HG03064 (cell line): ENCODE results near the gene PHYKPL.
"Not testable (repeated sequence)": the region's sequence is repeated elsewhere in the genome, so short reads cannot be mapped to it uniquely, and the experiment has no call there.

ENCODE experiments used
- ATAC-seq: cut with Tn5 transposase; IDR thresholded peaks from one replicate; pipeline ENCODE4 v1.9.1; 2021; ENCODE audit warnings: low read depth; ENCODE audit not compliant: unreplicated experiment

PHYKPL gene

DNA sequence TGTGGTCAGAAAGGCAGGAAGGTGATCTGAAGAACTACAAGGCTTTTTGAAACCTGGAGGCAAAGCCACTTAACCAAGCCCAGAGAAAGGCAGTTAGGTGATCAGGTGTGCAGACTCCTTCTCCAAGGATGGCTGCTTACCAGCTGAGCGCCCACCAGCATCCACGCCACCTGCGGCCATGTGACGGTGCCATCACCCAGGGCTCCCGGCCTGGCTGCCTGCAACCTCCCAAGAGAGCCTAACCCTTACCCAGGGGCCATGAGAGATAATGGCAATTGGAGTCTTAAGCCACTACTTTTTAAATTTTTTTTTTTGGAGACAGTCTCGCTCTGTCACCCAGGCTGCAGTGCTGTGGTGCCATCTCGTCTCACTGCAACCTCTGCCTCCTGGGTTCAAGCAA, 33.1 kb upstream of the PHYKPL start:
- ATAC-seq, result no peak

DNA sequence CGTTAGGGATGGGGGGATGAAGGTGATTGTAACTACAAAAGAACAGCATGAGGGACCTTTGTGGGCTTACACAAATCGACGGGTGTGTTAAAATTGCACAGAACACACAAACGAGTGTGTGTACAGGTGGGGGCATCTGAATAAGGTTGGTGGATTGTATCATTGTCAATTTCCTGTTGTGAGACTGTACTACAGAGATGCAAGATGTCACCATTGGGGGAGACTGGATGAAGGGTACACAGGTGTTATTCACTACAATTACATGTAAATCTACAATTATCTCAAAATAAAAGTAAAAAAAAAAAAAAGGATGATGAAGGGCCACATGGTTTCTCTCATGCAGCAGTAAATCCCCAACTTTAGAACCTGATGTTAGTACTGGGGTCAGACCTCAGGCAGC, 31.4 kb upstream of the PHYKPL start:
- no peak for ATAC-seq

DNA sequence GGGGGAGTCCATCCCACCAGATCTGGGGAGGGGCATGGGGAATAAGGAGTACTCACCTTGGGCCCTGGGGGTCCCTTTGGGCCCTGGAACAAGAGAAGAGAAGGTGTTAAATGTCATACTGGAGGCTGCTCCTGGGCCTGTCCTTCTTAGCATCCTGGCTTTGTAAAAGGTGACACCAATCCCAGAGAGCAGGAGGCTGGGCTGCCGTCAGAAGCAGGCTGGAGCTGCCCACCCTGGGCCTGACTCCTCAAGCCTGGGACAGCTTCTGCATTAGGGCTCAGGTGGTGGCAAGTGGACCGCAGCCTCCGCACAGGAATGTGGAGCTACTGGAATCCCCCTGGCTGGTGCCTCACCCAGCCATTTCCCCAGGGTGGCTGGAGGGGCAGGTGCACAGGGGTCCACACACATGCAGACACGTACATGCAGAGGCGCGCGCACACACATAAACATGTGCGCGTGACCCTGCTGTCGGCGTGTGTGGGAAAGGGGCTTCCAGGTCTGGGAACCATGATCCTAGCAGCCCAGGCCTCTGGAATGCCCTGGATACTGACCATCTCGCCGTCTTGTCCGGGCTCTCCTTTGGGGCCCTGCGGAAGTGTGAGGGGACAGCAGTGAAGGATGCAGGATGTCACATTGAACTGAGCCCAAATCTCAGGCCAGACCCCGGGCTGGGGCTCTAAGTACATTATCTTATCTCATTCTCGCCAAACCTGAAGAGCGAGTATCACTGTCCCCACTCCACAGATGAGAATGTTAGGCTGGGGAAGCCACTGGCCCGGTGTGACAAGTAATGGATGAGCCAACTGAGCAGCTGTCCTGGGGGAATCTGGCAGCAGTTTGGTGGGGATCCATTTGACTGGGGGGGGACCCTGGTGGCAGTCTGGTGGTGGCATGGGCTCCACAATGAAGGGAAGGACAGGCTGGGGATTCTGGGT, 29.3 kb upstream of the PHYKPL start:
- no peak for ATAC-seq

DNA sequence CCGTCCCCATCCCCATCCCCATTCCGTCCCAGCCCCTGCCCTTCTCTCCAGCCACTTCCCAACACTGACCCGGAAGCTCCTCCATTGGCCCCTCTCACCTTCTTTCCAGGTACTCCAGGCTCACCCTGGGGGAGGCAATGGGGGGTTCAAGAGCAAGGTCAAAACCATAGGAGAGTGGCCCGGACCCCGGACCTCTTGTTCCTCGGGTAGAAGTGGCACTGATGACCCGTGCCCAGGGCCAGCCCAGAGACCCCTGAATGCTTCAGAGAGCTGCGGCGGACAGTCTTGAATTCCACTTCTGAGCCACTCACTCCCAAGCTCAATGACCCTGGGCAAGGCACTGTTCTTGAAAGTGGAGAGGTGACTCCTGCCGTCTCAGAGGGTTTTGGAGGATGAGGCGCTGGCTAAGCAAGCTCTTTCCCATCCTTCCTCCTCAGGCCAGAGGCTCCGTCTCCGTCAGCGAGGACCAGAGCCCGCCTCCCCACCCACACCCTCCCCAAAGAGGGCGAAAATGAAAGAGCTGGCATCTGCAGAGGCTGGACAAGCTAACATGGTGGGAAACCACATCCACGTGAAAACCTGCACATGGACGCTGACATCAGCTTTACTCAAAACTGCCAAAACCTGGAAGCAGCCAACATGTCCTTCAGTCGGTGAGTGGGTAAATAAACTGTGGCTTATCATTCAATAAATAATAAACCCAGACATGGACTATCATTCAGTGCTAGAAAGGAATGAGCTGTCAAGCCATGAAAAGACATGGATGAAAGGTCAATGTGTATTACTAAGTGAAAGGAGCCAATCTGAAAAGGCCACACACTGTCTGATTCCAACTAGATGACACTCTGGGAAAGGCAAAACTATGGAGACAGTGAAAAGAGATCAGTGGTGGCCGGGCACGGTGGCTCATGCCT, 27.3 kb upstream of the PHYKPL start:
- no peak for ATAC-seq

DNA sequence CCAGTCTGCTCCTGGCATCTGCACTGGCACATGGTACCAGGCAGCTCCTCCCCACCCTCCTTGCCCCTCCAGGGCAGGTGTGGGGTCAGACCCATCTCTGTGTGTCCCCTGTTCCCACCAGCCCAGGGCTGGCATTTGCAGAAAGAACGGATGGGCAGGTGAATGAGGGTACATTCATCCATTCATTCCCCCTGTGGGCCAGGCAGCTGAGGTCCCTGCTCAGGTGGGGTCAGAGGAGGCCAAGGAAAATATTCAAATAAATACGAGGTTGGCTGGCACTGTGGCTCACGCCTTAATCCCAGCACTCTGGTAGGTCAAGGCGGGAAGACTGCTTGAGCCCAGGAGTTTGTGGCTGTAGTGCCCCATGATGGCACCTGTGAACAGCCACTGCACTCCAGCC, 25.0 kb upstream of the PHYKPL start:
- ATAC-seq, result no peak

DNA sequence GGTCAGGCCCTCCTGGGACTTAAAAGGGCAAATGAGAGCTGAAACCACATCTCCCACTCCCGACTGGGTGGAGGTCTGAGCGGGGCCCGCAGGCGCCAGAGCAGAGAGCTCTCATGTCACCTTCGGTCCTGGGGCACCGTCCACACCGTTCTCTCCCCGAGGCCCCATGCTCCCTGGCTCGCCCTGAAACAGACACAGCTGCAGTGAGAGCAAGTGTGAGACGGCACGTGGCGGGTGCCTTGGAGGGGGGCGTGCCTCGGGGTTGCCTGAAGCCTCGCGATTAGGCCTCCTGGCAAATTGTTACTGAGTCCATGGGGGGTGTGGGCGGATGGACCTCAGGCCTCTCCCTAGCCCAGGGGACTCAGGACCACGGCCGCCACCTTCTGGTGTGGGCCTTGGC, 24.1 kb upstream of the PHYKPL start:
- no peak for ATAC-seq

DNA sequence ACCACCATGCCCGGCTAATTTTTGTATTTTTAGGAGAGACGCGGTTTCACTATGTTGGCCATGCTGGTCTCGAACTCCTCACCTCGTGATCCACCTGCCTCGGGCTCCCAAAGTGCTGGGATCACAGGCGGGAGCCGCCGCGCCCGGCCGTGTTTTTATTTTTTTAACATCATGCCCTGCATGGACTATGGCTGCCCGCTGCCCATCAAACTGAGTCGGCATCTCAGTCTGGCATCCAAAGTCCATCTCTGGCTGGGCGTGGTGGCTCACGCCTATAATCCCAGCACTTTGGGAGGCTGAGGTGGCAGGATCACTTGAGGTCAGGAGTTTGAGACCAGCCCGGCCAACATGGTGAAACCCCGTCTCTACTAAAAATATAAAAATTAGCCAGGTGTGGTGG, 21.0 kb upstream of the PHYKPL start:
- ATAC-seq, result not testable (repeated sequence)

DNA sequence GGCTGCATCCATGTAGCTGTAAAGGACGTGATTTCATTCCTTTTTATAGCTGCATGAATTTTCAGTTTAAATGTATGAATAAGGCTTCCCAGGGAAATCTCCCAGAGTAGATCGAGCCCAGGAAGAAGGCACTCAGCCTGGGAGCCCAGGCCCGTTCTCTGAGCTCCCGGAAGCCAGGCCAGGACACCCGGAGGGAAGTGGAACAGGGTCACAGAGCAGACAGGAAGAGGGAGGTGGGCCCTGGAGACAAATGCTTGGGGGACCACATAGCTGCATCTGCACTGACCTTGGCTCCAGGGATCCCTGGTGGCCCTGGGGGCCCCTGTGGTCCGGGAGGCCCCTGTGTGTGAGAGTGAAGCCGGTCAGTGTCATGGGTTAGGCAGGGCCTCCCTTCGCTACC, 19.7 kb upstream of the PHYKPL start:
- no peak for ATAC-seq

DNA sequence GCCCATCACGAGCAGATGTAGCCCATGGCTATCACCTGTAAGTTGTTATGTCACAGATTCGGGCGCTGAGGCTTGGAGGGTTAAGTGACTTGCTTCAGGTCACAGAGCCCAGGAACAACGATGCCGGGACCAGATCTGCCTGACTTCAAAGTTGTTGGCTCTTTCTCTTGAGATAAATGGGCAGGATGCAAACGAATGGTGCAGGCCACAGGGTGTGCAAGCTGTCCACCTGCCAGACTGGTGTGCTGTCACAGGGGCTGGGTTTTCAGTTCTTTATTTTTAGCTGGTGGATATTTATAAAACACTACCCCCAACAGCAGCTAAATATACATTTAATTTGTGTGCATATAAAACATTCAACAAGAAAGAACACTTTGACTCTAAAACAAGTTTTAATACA, 17.7 kb upstream of the PHYKPL start:
- ATAC-seq, result no peak

DNA sequence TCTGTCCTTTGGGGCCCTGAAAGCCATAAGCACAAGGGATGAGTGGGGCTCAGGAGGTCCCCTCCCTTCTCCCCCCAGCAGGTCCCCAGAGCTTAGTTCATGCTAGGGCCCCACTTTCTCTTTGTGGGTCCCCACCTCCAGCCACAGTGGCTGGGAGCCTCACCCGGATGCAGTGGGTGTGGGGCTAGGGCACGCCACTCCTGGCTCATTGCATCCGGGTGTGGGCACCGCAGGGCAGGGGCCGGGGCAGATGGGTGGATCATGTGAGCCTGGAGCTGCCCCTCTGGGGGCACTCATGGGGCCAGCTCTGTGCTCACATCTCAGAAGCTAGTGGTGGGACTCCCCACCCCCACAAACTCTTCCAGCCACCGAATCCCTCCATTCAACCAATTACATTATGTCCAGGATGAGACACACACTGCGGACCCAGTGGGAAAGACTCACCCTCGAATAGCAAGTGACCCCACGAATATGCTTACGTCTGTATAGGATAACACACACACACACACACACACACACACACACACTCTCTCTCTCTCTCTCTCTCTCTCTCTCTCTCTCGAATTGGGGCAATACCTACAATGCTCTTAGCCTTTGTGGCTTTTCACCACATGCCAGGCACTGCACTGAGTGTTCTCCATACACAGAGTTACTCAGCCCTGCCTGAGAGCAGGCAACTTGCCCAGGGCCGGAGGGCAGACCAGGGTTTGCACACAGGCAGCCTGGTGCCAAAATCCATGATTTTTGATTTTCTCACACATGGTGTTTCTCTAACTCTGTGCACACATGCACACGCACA, 16.8 kb upstream of the PHYKPL start:
- ATAC-seq, result no peak

DNA sequence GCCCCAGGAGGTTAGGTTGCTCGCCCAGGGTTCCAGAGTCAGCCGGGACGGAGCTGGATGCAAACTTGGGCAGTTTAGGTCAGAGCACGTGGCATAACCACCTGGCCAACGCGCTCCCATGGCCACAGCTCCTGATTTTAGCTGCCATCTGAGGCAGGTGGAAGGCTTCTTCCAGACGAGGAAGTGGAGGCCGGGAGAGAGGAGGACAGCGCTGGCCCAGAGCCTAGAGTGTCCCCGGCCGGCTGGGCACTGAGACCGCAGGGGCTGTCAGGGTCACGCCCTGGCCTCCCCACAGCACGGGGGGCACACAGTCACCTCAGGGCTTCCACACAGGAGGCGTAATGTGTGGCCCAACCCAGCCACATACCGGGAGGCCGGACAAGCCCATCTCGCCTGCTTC, 16.1 kb upstream of the PHYKPL start:
- no peak for ATAC-seq

DNA sequence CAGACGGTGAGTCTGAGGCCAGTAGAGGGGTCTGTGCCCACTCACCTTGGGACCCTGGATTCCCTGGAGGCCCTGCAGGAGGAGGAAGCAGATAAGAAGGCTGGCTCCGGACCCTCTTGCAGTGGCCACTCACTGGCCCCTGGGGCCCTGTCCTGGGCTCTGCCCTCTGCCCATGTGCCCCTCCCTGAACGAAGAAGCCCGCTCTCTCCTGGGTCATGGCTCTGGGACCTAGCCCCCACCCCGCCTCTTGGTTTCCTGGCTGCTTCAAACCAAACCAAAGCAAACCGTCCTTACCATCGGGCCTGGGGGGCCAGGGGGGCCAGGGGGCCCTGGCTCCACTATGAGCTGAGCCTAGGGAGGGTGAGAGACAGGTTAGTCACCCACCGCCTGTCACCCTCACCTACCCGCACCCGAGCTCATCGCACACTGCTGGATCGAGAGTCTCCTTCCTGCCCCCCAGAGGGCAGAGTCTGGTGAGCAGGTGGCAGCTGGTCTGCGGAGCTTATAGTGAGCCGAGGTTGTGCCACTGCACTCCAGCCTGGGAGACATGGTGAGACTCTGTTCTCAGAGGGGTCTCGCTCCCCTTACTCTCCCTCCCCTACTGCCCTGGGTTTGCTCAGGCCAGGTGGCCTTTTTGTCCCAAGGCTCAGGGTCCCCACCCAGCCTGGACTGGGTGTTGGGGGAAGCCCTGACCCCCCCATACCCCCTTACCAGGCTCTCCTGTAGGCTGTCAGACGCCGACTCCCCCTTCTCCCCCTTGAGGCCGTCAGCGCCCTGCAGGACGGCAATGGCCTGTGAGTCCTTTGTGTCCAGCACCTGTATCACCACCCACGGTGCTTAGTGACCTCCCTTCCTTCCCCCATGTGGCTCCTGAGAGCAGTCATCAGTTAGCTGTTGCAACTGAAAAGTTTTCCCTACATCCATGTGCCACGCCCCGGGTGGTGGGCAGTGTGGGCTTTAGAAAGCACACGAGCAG, 15.2 kb upstream of the PHYKPL start:
- ATAC-seq, result no peak

DNA sequence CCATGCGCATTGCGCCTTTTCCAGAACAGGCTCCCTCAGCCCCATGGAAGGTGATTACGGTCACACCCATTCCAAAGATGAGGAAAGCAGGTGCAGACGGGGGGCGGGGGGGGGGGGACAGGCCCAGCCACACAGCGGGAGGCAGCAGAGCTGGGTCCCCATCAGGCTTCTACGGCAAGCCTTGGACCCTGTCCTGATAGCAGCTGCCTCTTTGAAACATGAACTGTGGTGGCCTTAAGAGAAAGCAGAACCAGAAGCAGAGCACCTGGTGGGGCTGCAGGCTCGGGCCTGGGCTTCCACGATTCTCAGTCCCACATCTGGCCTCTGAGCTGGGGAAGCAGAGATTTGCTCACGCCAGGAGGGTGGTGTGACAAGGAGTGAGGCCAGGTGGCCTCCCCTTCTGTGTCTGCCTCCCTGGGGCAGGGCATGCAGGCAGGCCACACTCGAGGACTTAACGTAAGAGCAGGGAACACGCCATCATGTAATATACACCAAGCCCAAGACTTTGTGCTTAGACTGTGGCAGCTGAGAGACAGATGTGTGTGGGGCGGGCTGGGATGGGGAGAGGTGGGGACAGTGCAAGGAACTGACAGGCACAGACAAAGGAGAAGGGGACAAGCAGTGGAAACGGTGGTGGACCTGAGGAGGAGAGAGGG, 14.2 kb upstream of the PHYKPL start:
- no peak for ATAC-seq

DNA sequence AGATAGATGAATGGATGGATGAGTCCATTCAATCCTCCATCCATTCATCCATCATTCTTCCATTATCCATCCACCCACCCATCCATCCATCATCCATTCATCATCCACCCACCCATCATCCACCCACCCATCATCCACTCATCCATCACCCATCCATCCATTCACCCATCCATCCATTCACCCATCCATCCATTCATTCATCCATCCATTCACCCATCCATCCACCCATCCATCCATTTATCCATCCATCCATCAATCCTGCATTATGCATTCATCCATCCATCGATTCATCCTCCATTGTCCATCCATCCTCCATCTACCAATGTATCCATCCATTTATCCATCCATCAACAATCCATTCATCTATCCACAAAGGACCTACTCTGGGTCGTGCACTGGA, 12.8 kb upstream of the PHYKPL start:
- ATAC-seq, result no peak

DNA sequence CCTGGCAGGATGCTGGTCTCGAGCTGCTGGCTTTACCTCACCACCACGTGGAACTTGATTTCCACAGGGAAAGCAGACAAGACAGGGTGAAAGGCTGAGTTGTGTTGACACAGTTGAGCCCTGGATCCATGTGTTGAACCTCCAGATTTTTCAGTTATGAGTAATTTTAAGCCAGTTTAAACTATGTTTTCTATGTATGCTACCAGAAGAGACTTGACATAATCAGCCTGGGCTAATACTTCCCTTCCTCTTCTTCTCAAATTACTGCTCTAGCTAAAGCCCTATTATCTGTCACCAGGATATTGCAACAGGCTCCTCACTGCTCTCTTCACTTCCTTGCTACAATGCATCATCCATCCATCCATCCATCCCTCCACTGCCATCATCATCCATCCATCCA, 12.0 kb upstream of the PHYKPL start:
- ATAC-seq, result no peak

DNA sequence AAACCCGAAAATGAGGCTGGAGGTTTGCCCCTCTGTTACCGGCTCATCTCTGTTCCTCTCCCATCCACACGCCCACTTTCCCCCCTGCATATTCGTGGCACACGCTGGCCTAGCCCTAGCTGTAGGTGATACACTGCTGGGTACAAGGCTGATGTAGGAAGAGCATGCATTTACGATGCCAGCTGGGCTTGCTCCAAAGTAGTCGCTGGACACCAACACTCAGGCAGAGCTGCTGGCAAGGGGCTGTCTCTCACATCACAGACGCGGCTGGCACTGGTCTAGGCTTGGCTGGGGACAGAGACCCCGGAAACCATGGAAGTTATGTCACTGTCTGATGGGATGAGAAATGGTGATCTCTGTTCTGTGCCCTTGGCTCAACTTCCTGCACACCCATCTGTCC, 9.8 kb upstream of the PHYKPL start:
- no peak for ATAC-seq

DNA sequence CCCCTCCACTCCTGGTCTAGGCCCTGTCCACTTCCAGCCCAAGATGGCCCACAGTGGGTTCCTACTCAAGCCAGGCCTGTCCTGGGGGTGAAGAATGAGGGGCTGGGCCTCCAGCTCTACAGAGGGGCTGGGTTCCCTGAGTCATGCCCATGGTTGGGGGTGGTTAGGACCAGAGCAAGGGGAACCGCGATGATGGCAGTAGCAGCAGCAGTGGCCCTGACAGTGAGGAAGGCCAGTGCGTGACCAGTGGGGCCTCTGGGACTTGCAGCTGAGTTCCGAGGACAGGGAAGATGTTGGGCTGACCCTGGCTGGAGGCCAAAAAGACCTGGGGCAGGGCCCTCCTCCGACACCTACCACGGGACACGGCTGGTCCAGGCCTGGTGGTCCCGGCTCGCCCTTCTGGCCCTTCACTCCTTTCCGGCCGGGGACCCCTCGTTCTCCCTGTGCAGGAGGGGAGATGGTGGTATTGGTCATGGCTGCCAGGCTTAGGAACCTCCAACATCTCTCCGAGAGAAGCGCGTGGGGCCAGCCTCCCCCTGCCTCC, 9.2 kb upstream of the PHYKPL start:
- no peak for ATAC-seq

DNA sequence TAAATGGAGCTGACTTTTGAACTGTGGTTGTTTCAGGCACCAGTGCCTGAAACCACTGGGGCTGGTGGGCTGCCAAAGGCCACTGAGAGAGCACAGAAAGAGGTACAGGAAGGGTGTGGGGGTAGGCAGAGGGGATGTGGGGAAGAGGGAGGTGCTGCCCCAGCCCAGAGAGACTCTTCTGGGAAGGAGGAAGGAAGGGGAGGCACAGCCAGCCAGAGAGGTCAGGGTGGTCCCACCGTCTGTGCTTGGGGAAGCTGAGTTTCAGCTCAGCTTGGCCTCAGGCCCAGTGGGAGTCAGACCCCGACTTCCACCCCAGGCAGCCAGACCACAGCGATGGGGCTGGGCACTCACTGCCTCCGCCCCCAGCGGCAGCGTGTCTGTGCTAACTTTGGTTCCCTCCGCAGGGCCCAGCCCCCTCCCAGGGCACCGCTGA, 8.6 kb upstream of the PHYKPL start:
- no peak for ATAC-seq

DNA sequence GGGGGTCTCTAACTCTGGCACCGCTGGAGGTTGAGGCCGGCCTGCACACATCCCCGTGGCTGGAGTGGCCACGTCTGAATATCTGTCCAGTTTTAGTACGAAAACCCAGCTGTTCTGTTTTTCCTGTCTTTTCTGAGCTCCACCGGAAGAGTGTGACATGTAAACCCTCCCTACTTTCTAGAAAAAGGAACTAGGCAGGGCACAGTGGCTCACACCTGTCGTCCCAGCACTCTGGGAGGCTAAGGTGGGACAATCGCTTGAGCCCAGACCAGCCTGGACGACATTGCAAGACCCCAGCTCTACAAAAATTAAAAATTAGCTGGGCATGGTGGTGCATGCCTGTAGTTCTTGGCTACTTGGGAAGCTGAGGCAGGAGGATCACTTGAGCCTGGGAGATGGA, 8.2 kb upstream of the PHYKPL start:
- no peak for ATAC-seq
